Activated CD8-positive, alpha-beta T cell treated with anti-CD3 and anti-CD28 coated beads for 36 hours (primary cell): ENCODE data around the gene SERPINB6. TPM values are rescaled to one million over a fixed set of nuclear protein-coding genes. Genes with fewer than 3 reads are reported as not detected.

Source experiments
- ATAC-seq: fragments of 200-7000 bp; cut with Tn5 transposase; one replicate; pipeline ENCODE4 v1.10.0; 2021; ENCODE audit warnings: mild to moderate bottlenecking, moderate library complexity
- CTCF ChIA-PET: fragments of 350-600 bp; sonication (Branson Sonifier 250); formaldehyde crosslinking; loops from one replicate; lab custom pipeline; 2021; ENCODE audit warnings: antibody characterized with exemption; lab: Charles Lee
- POLR2A ChIA-PET: fragments of 350-600 bp; sonication (Branson Sonifier 250); formaldehyde crosslinking; loops from one replicate; lab custom pipeline; 2021; ENCODE audit warnings: antibody characterized with exemption; lab: Charles Lee
- DNase-seq: peaks from one replicate; pipeline ENCODE4 v3.0.0-alpha.2; 2020
- H3K27ac Mint-ChIP-seq: one replicate; pipeline ENCODE4 v1.8.0; 2021; ENCODE audit warnings: mild to moderate bottlenecking, mixed read lengths
- H3K27me3 Mint-ChIP-seq: one replicate; pipeline ENCODE4 v1.8.0; 2021; ENCODE audit warnings: mixed read lengths
- H3K36me3 Mint-ChIP-seq: one replicate; pipeline ENCODE4 v1.8.0; 2021; ENCODE audit warnings: low read depth, mixed read lengths
- H3K4me1 Mint-ChIP-seq: one replicate; pipeline ENCODE4 v1.8.0; 2021; ENCODE audit warnings: low read depth, mixed read lengths
- H3K4me3 Mint-ChIP-seq: one replicate; pipeline ENCODE4 v1.8.0; 2021; ENCODE audit warnings: mild to moderate bottlenecking, moderate library complexity, mixed read lengths
- H3K9me3 Mint-ChIP-seq: one replicate; pipeline ENCODE4 v1.8.0; 2021; ENCODE audit warnings: mixed read lengths
- intact Hi-C: fragments of 100-400 bp; cut with micrococcal nuclease; formaldehyde crosslinking; loops from one replicate; pipeline ENCODE4 v1.10.0; 2022
- total RNA-seq, 2 experiments: library from RNA; stranded (reverse); gene quantifications; one replicate each; pipeline ENCODE4 v1.2.3, GENCODE V29; 2021
- TF ChIP-seq, protein P1 (sequence below): fragments of 200-600 bp; IDR thresholded peaks from one replicate; pipeline ENCODE4 v1.8.0; 2022; ENCODE audit warnings: antibody characterized with exemption, mild to moderate bottlenecking

The SERPINB6 gene
- total RNA-seq, 2 experiments from 2014 or later: 52.2 to 53.8 TPM

DNA sequence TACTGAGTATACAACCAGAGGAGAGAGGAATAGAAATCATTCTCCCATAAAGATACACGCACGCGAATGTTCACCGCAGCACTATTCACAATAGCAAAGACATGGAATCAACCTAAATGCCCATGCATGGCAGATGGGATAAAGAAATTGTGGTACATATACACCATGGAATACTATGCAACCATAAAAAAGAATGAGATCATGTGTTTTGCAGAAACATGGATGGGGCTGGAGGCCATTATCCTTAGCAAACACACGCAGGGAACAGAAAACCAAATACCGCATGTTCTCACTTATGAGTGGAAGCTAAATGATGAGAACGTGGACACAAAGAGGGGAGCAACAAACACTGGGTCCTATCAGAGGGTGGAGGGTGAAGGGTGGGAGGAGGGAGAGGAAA is 3.4 kb downstream of the SERPINB6 start:
- DNase-seq: no peak
- intact Hi-C loops: no loop called here
- ChIA-PET CTCF (interaction anchor here (5.6 kb wide), 1 partner anchor 15 kb away, joined by 37 read pairs; no protein-coding TSS in a partner anchor), POLR2A (no interaction called here)
- no peak overlapping the region for H3K4me3 Mint-ChIP-seq
- no peaks in the 10 kb centered on the region for H3K27me3 Mint-ChIP-seq
- peaks cover 48% of the 10 kb centered on the region for H3K4me1 Mint-ChIP-seq
- H3K9me3 Mint-ChIP-seq: no peaks in the 10 kb centered on the region
- TF ChIP-seq, protein P1, sequence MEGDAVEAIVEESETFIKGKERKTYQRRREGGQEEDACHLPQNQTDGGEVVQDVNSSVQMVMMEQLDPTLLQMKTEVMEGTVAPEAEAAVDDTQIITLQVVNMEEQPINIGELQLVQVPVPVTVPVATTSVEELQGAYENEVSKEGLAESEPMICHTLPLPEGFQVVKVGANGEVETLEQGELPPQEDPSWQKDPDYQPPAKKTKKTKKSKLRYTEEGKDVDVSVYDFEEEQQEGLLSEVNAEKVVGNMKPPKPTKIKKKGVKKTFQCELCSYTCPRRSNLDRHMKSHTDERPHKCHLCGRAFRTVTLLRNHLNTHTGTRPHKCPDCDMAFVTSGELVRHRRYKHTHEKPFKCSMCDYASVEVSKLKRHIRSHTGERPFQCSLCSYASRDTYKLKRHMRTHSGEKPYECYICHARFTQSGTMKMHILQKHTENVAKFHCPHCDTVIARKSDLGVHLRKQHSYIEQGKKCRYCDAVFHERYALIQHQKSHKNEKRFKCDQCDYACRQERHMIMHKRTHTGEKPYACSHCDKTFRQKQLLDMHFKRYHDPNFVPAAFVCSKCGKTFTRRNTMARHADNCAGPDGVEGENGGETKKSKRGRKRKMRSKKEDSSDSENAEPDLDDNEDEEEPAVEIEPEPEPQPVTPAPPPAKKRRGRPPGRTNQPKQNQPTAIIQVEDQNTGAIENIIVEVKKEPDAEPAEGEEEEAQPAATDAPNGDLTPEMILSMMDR: no peak
- no peak for ATAC-seq
- peaks cover 4% of the 10 kb centered on the region for H3K36me3 Mint-ChIP-seq
- H3K27ac Mint-ChIP-seq: no peak overlapping the region

DNA sequence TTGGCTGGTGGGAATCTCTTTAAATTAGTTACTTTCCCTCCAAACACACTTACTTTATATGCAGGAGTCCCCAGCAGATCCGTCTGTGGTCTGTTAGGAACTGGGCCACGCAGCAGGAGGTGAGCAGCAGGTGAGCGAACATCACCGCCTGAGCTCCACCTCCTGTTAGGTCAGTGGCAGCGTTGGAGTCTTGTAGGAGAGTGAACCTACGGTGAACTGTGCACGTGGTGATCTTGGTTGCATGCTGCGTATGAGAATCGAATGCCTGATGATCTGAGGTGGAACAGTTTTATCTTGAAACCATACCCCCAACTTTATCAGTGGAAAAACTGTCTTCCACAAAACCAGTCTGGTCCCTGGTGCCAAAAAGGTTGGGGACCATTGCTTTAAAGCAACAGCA is 5.0 kb downstream of the SERPINB6 start:
- no peak overlapping the region for H3K4me3 Mint-ChIP-seq
- intact Hi-C loops: no loop called here
- ATAC-seq: no peak
- H3K27me3 Mint-ChIP-seq: no peaks in the 10 kb centered on the region
- H3K36me3 Mint-ChIP-seq: peaks cover 4% of the 10 kb centered on the region
- no peak overlapping the region for H3K27ac Mint-ChIP-seq
- H3K9me3 Mint-ChIP-seq: no peaks in the 10 kb centered on the region
- ChIA-PET POLR2A (interaction anchor here (1.5 kb wide), 1 partner anchor 9 kb away, joined by 7 read pairs; no protein-coding TSS in a partner anchor), CTCF (interaction anchor here (1.0 to 5.6 kb wide), 5 partner anchors 9 to 120 kb away, joined by 3 to 37 read pairs (median 4); no protein-coding TSS in a partner anchor)
- H3K4me1 Mint-ChIP-seq: peaks cover 46% of the 10 kb centered on the region
- TF ChIP-seq, protein P1: no peak
- DNase-seq: no peak

DNA sequence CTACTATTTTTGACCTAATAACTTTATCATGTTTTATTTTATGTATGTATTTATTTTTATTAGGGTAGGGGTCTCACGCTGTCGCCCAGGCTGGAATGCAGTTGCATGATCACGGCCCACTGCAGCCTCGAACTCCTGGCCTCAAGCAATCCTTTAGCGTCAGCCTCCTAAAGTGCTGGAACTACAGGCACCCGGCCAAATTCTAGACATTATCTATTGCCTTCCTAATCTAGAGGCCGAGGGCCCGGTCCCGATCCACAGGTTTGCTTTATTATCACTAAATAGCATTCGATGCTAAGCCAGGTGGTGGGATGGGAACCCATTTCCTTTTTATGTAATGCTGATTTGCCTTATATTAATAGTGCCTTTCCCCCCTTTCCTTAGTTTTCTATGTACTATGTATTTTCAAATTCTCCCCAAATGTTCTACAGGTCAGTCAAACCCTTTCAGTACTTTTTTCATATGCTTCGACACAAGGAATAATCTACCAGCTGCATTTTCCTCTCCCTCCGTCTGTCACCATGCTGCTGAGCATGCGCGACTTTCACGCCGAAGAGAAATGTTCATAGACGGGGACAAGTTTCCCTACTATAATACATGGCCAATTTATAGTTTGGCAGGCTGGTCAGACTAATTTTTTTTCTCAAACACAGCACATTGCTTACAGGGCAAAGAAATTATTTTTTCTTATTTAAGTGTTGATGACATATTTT is 6.4 kb downstream of the SERPINB6 start:
- ChIA-PET CTCF (interaction anchor here (1.6 to 5.6 kb wide), 3 partner anchors 10 to 118 kb away, joined by 4 to 37 read pairs (median 6); no protein-coding TSS in a partner anchor), POLR2A (interaction anchor here (1.5 kb wide), 1 partner anchor 8 kb away, joined by 7 read pairs; no protein-coding TSS in a partner anchor)
- no peaks in the 10 kb centered on the region for H3K27me3 Mint-ChIP-seq
- intact Hi-C loops: no loop called here
- ATAC-seq (no peak), DNase-seq (no peak)
- H3K36me3 Mint-ChIP-seq: peaks cover 4% of the 10 kb centered on the region
- no peak overlapping the region for H3K4me3 Mint-ChIP-seq
- peaks cover 42% of the 10 kb centered on the region for H3K4me1 Mint-ChIP-seq
- TF ChIP-seq, protein P1: no peak
- no peak overlapping the region for H3K27ac Mint-ChIP-seq
- H3K9me3 Mint-ChIP-seq: no peaks in the 10 kb centered on the region

DNA sequence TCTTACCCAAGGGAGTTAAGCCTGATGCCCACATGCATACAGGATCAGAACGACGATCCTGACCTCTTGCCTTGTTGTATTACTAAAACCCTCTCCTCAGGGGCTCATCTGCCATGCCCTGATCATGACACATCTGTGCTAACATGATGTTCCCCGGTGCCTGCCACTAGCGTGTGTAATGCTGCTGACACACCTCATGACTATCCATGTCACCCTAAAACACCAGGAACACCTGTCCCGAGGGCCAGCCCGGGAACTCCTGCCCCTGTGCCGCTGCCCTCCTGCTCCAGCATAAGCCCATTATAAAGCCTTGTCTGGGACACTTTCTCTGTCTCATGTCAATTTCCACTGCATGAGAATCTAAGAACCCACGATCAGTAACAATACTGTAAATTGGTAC is 7.6 kb downstream of the SERPINB6 start:
- H3K27ac Mint-ChIP-seq: no peak overlapping the region
- H3K27me3 Mint-ChIP-seq: no peaks in the 10 kb centered on the region
- H3K9me3 Mint-ChIP-seq: no peaks in the 10 kb centered on the region
- CTCF ChIA-PET: interaction anchor here (1.4 kb wide), 2 partner anchors 9 to 11 kb away, joined by 7 read pairs; no protein-coding TSS in a partner anchor
- ATAC-seq (no peak), DNase-seq (no peak)
- intact Hi-C loops: no loop called here
- no peak overlapping the region for H3K4me3 Mint-ChIP-seq
- POLR2A ChIA-PET: interaction anchor here (0.9 kb wide), 1 partner anchor 29 kb away, joined by 3 read pairs; no protein-coding TSS in a partner anchor
- peaks cover 37% of the 10 kb centered on the region for H3K4me1 Mint-ChIP-seq
- TF ChIP-seq, protein P1: no peak
- H3K36me3 Mint-ChIP-seq: peaks cover 4% of the 10 kb centered on the region

DNA sequence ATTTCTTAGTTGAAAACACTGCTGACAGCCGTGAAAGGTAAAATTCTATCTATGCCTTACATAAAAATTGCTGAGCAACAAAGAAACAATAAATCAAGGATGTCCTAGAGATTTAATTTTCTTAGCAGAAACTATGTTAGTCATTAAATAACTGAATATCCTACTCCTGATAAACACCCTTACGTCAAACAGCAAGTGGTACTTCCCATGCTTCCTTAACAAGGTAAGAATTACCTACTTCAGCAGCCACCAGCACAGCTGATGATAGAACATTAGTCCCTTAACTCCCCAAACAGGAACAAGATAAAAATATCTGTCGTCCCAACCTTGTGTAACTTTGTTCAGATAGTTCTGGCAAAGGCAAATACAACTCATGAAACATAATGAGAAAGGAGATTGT is 8.7 kb downstream of the SERPINB6 start:
- intact Hi-C loops: no loop called here
- ChIA-PET POLR2A (interaction anchor here (0.9 to 1.0 kb wide), 2 partner anchors 13 to 121 kb away, joined by 3 to 4 read pairs; partner anchors contain the start of gene SERPINB1), CTCF (interaction anchor here (1.4 kb wide), 2 partner anchors 8 to 10 kb away, joined by 7 read pairs; no protein-coding TSS in a partner anchor)
- Mint-ChIP-seq H3K36me3 (peaks cover 4% of the 10 kb centered on the region), H3K27me3 (no peaks in the 10 kb centered on the region), H3K4me1 (peaks cover 36% of the 10 kb centered on the region), H3K9me3 (no peaks in the 10 kb centered on the region), H3K27ac (no peak overlapping the region), H3K4me3 (no peak overlapping the region)
- DNase-seq (no peak), ATAC-seq (no peak)
- TF ChIP-seq, protein P1: no peak
